ENCODE measurements around the gene ADCYAP1R1. TPM values are rescaled to one million over a fixed set of nuclear protein-coding genes. Genes with fewer than 3 reads are reported as not detected.

ADCYAP1R1 gene
- total and polyA plus RNA-seq, 11 donors = 0.42 to 7.7 (median 1.6) TPM

- peak in 1 of 5 donors; percentile 1 for DNase-seq
- Histone ChIP-seq H3K27me3 (peaks cover 0 to 4% (median 0%) of the 10 kb centered on the region in 9 donors), H3K4me3 (no peak overlapping the region), H3K27ac (peak overlapping the region in 3 of 12 donors; percentile 9 to 50 (median 37)), H3K36me3 (no peaks in the 10 kb centered on the region), H3K9me3 (no peaks in the 10 kb centered on the region), H3K4me1 (peaks cover 0 to 18% (median 3%) of the 10 kb centered on the region in 12 donors)
- no peak for TF ChIP-seq CTCF (IDR thresholded peaks at IDR 0.05)
- TF ChIP-seq POLR2A (IDR thresholded peaks at IDR 0.05) = no peak
- ATAC-seq = no peak
- intact Hi-C loops (cut with DNase I) = no loop called here
- WGBS, 4 donors = 79 to 90% (median 86%) methylated on average over 5 of the region's 5 CpGs
Observed at GRCh38 chr7:31075086-31075405, 22.9 kb downstream of the ADCYAP1R1 start.

DNA sequence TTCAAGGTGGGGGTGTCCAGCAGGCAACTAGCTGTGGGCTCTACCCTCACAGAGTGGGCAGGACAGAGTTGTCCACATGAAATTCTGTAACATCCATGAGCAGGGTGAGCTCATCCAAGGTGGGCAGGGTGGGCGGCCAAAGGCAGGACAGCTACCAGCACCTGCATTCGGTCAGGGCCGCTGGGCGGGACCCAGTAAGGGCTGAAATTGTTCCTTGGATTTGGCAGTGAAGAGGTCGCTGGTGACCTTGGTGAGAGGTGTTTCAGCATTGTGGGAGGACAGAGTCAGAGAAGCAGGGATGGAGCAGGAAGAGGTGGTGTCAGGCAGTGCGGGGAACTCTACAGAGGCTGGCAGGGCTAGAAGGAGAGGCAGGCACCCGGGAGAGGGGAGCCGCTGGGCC, 23.9 kb downstream of the ADCYAP1R1 start:
- H3K4me1 ChIP-seq = peaks cover 0 to 16% (median 0%) of the 10 kb centered on the region in 12 donors
- intact Hi-C loops (cut with DNase I) = no loop called here
- peak in 2 of 5 donors; percentile 4 to 22 for DNase-seq
- TF ChIP-seq CTCF (IDR thresholded peaks at IDR 0.05) (no peak), POLR2A (IDR thresholded peaks at IDR 0.05) (no peak)
- H3K27me3 ChIP-seq = peaks cover 0 to 4% (median 0%) of the 10 kb centered on the region in 9 donors
- H3K36me3 ChIP-seq = no peaks in the 10 kb centered on the region
- no peak for ATAC-seq
- H3K9me3 ChIP-seq = no peaks in the 10 kb centered on the region
- no peak overlapping the region for H3K4me3 ChIP-seq
- WGBS, 4 donors = 84 to 89% (median 87%) methylated on average over 8 of the region's 8 CpGs
- no peak overlapping the region for H3K27ac ChIP-seq

GRCh38 chr7:31076641-31077310, 24.7 kb downstream of the ADCYAP1R1 start:
- TF ChIP-seq CTCF (IDR thresholded peaks at IDR 0.05) (no peak), POLR2A (IDR thresholded peaks at IDR 0.05) (no peak)
- H3K27ac ChIP-seq = no peak overlapping the region
- H3K9me3 ChIP-seq = no peaks in the 10 kb centered on the region
- intact Hi-C loops (cut with DNase I) = no loop called here
- WGBS, 4 donors = 78 to 88% (median 84%) methylated on average over 7 to 11 of the region's 11 CpGs
- H3K4me1 ChIP-seq = peaks cover 0 to 16% (median 0%) of the 10 kb centered on the region in 12 donors
- no peak for ATAC-seq
- peak in 2 of 5 donors; percentile 19 to 40 for DNase-seq
- H3K27me3 ChIP-seq = peaks cover 0 to 4% (median 0%) of the 10 kb centered on the region in 9 donors
- H3K36me3 ChIP-seq = no peaks in the 10 kb centered on the region
- H3K4me3 ChIP-seq = no peak overlapping the region

GRCh38 chr7:31077484-31078362, 25.6 kb downstream of the ADCYAP1R1 start:
- intact Hi-C loops (cut with DNase I) = no loop called here
- Histone ChIP-seq H3K36me3 (no peaks in the 10 kb centered on the region), H3K27me3 (peaks cover 0 to 4% (median 0%) of the 10 kb centered on the region in 9 donors), H3K4me3 (no peak overlapping the region), H3K27ac (no peak overlapping the region), H3K4me1 (peaks cover 0 to 26% (median 6%) of the 10 kb centered on the region in 12 donors), H3K9me3 (no peaks in the 10 kb centered on the region)
- no peak for ATAC-seq
- 59 to 87% (median 85%) methylated on average over 5 to 10 of the region's 10 CpGs for WGBS, 4 donors
- no peak for TF ChIP-seq CTCF (IDR thresholded peaks at IDR 0.05)
- TF ChIP-seq POLR2A (IDR thresholded peaks at IDR 0.05) = no peak
- DNase-seq = peak in 2 of 5 donors; percentile 13 to 18
